Measurements from ENCODE around the gene TNFRSF8. TPM values are rescaled to one million over a fixed set of nuclear protein-coding genes. Genes with fewer than 3 reads are reported as not detected.

Gene TNFRSF8
- total and polyA plus RNA-seq, 2 donors (not counting 1 experiment from before 2014, with no cell fraction given) = 0.36 to 0.57 TPM

GRCh38 chr1:12166834-12167492 is 103.9 kb downstream of the TNFRSF8 start, which contains the start of gene TNFRSF1B:
TNFRSF1B (plus strand) TSS chr1:12166991; CDS start chr1:12167092, 101 bp downstream.
- peak; percentile 81 for DNase-seq
- no peaks in the 10 kb centered on the region for H3K9me3 Mint-ChIP-seq (ENCODE audit: insufficient read depth)
- CTCF ChIA-PET = interaction anchor here (1.6 to 5.5 kb wide), 3 partner anchors 18 to 42 kb away, joined by 5 to 41 read pairs (median 17); no protein-coding TSS in a partner anchor
- peaks cover 19% of the 10 kb centered on the region for H4K20me1 ChIP-seq (ENCODE audit: control insufficient read depth, insufficient read depth, low read length, poor library complexity, severe bottlenecking)
- peaks cover 45% of the 10 kb centered on the region for H3K79me2 ChIP-seq (ENCODE audit: control insufficient read depth, insufficient read depth, low read length)
- H3K4me3 Mint-ChIP-seq = peak within 1 kb of the TSS; percentile 98
- WGBS (ENCODE audit: insufficient coverage) = under 1% methylated on average over 79 of the region's 79 CpGs
- TF ChIP-seq EZH2 (IDR thresholded peaks at IDR 0.05; ENCODE audit: borderline replicate concordance, insufficient read depth, low read depth, low read length, poor library complexity, severe bottlenecking) = no peak
- TF ChIP-seq, protein P1, sequence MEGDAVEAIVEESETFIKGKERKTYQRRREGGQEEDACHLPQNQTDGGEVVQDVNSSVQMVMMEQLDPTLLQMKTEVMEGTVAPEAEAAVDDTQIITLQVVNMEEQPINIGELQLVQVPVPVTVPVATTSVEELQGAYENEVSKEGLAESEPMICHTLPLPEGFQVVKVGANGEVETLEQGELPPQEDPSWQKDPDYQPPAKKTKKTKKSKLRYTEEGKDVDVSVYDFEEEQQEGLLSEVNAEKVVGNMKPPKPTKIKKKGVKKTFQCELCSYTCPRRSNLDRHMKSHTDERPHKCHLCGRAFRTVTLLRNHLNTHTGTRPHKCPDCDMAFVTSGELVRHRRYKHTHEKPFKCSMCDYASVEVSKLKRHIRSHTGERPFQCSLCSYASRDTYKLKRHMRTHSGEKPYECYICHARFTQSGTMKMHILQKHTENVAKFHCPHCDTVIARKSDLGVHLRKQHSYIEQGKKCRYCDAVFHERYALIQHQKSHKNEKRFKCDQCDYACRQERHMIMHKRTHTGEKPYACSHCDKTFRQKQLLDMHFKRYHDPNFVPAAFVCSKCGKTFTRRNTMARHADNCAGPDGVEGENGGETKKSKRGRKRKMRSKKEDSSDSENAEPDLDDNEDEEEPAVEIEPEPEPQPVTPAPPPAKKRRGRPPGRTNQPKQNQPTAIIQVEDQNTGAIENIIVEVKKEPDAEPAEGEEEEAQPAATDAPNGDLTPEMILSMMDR (IDR thresholded peaks at IDR 0.05) = no peak
- ATAC-seq (ENCODE audit: low read depth) = peak; percentile 76
- intact Hi-C loops (cut with micrococcal nuclease) = loop anchor here (1.0 to 5.0 kb wide), 3 partner anchors 14 to 42 kb away; no protein-coding TSS in a partner anchor
- peak within 1 kb of the TSS; percentile 55 to 71 for H3K27ac ChIP-seq (ENCODE audit: low read length in 2 of 2)
- H3K9ac ChIP-seq (ENCODE audit: low read length) = peak within 1 kb of the TSS; percentile 84
- peaks cover 61% of the 10 kb centered on the region for H3K4me1 Mint-ChIP-seq
- H2AFZ ChIP-seq (ENCODE audit: insufficient read depth, low read depth, low read length, poor library complexity, severe bottlenecking) = peak within 1 kb of the TSS; percentile 61
- H3K9me3 ChIP-seq (ENCODE audit: control extremely low read depth in 1 of 3, control insufficient read depth in 2 of 3, insufficient read depth in 1 of 3, low read length in 2 of 3) = no peaks in the 10 kb centered on the region
- peak within 1 kb of the TSS; percentile 69 to 80 (median 79) for H3K4me3 ChIP-seq (ENCODE audit: control extremely low read depth in 1 of 5, extremely low read depth in 1 of 5, insufficient read depth in 1 of 5, low read depth in 2 of 5, low read length in 4 of 5)
- H3K27me3 Mint-ChIP-seq = no peaks in the 10 kb centered on the region
- H3K27me3 ChIP-seq (replicated peaks in 1 of 4; ENCODE audit: control extremely low read depth in 1 of 4, control insufficient read depth in 3 of 4, insufficient read depth in 4 of 4, low read length in 3 of 4) = no peaks in the 10 kb centered on the region
- peak within 1 kb of the TSS; percentile 94 for H3K27ac Mint-ChIP-seq
- peak within 1 kb of the TSS; percentile 98 for H3K4me2 ChIP-seq (replicated peaks; ENCODE audit: low read depth, low read length, poor library complexity, severe bottlenecking)
- peaks cover 25 to 52% of the 10 kb centered on the region in 2 donors for H3K4me1 ChIP-seq (ENCODE audit: control insufficient read depth in 2 of 2, insufficient read depth in 2 of 2, low read length in 2 of 2)
- H3K36me3 ChIP-seq (replicated peaks in 1 of 2; ENCODE audit: control extremely low read depth in 1 of 2, control insufficient read depth in 1 of 2, extremely low read depth in 1 of 2, insufficient read depth in 2 of 2, low read length in 1 of 2) = peaks cover 0 to 9% of the 10 kb centered on the region in 2 experiments
- POLR2A ChIA-PET = interaction anchor here (0.8 to 1.8 kb wide), 3 partner anchors 11 to 42 kb away, joined by 3 to 8 read pairs (median 6); no protein-coding TSS in a partner anchor
